GM03348 (cell line): ENCODE results near the gene POLD1.

ENCODE experiments used
- DNase-seq: peaks from one replicate; pipeline ENCODE4 v3.0.0; 2012; ENCODE audit warnings: low spot score

The POLD1 gene

GRCh38 chr19:50466706-50467039, 82.5 kb downstream of the POLD1 start:
- no peak for DNase-seq

- no peak for DNase-seq
Observed at GRCh38 chr19:50467566-50467965, 83.4 kb downstream of the POLD1 start.
